Measurements from ENCODE around the gene PXYLP1. TPM values are rescaled to one million over a fixed set of nuclear protein-coding genes. Genes with fewer than 3 reads are reported as not detected.

The PXYLP1 gene
- total and polyA plus RNA-seq, 10 of the 15 experiments (the other 5 are each of a cell fraction or from before 2014, with no cell fraction given): 0.06 to 1.7 (median 0.35) TPM

DNA sequence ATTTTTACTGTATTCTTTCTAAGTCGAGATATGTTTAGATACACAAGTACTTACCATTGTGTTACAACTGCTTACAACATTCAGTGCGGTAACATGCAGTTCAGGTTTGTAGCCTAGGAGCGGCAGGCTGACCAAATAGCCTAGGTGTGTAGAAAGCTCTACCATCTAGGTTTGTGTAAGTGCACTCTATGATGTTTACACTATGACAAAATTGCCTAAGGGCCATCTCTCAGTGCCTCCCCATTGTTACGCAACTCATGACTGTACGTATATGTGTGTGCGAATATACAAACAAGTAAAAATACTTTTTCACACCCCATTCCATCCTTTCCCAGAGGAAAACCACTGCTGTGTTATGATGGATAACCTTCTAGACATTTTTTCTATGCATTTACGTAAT is 44.3 kb downstream of the PXYLP1 start:
- POLR2A ChIA-PET: no interaction called here
- Histone ChIP-seq H3K4me1 (ENCODE audit: control insufficient read depth, insufficient read depth, low read length) (peaks cover 7% of the 10 kb centered on the region), H3K79me2 (ENCODE audit: control insufficient read depth, insufficient read depth, low read length) (no peaks in the 10 kb centered on the region), H4K20me1 (ENCODE audit: control insufficient read depth, insufficient read depth) (no peaks in the 10 kb centered on the region), H3K9ac (ENCODE audit: control insufficient read depth, insufficient read depth, low read length) (no peak overlapping the region), H3K9me3 (replicated peaks; ENCODE audit: control insufficient read depth, insufficient read depth, low read length) (no peaks in the 10 kb centered on the region), H3K27me3 (replicated peaks in 1 of 2; ENCODE audit: control insufficient read depth in 2 of 2, insufficient read depth in 2 of 2, low read length in 1 of 2) (peaks cover 0 to 4% of the 10 kb centered on the region in 2 experiments; a peak in 1 of 4 replicates), H3K27ac (ENCODE audit: control insufficient read depth, insufficient read depth) (no peak overlapping the region), H3K36me3 (ENCODE audit: control insufficient read depth in 2 of 2, insufficient read depth in 2 of 2, low read length in 1 of 2) (no peaks in the 10 kb centered on the region), H2AFZ (ENCODE audit: control insufficient read depth, low read depth, low read length) (no peak overlapping the region), H3K4me2 (ENCODE audit: control insufficient read depth, insufficient read depth) (no peak overlapping the region), H3K4me3 (no peak overlapping the region)
- CTCF ChIA-PET: no interaction called here
- SMC1A ChIA-PET (ENCODE audit: uncharacterized antibody, unreplicated experiment): no interaction called here
- intact Hi-C loops (cut with micrococcal nuclease; ENCODE audit: unreplicated experiment): loop anchor here (5.0 to 10.0 kb wide), 2 partner anchors 44 to 271 kb away; partner anchors contain the start of gene PXYLP1
- no peak for DNase-seq (ENCODE audit: low read depth, low spot score)
- no TSS peak for BruUV-seq (replicated peaks)
- 70% methylated on average over 7 of the region's 7 CpGs for WGBS (ENCODE audit: insufficient coverage, insufficient replicate concordance, low lambda C conversion rate, missing lambda C conversion rate)
- in situ Hi-C loops (cut with MboI): no loop called here
- no peak for ATAC-seq
- no peak for FAIRE-seq
- RAD21 ChIA-PET (ENCODE audit: unreplicated experiment): no interaction called here
- TF ChIP-seq TBL1XR1 (IDR thresholded peaks at IDR 0.05; ENCODE audit: low read depth, low read length) (no peak), MTA2 (IDR thresholded peaks at IDR 0.05; ENCODE audit: low read depth) (no peak), CREB1 (IDR thresholded peaks at IDR 0.05; ENCODE audit: low read depth) (no peak), BCLAF1 (IDR thresholded peaks at IDR 0.05) (no peak), PRDM15 (CRISPR knock-in tag; IDR thresholded peaks at IDR 0.05) (no peak), TAF1 (IDR thresholded peaks at IDR 0.05; ENCODE audit: borderline replicate concordance, low read depth, low read length) (no peak), JUNB (IDR thresholded peaks at IDR 0.05) (no peak), CBX3 (IDR thresholded peaks at IDR 0.05; ENCODE audit: borderline replicate concordance, low read depth) (no peak), POLR2A (IDR thresholded peaks at IDR 0.05; ENCODE audit: low read depth, low read length) (no peak), FOS (IDR thresholded peaks at IDR 0.05; ENCODE audit: borderline replicate concordance, extremely low read depth, insufficient read length) (no peak), MYB (IDR thresholded peaks at IDR 0.05; ENCODE audit: borderline replicate concordance, low read depth, low read length) (no peak), USF2 (IDR thresholded peaks at IDR 0.05; ENCODE audit: borderline replicate concordance, low read depth, low read length) (no peak), IRF3 (IDR thresholded peaks at IDR 0.05) (no peak), PML (IDR thresholded peaks at IDR 0.05; ENCODE audit: low read length) (no peak)

Measured in GM12878 (cell line).